ENCODE measurements around the gene CPNE5.

DNA sequence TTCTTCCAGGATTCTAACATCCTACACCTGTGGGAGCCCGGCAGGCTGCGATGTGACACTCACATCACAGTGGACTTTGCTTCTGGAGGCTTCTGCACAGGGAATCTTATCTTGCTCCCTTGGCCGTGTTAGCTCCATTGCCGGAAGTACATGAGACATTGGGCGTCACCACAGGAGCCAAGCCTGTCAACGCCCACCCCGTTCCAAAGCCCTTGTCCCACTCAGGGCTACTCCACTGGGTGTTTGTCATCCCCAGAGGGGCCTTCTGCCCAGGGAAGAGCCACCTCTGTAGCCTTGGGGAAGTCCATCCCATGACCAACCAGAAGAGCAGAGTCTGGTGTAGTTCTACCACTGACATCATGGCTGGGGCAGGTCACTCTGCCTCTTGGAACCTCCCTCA is 139.9 kb downstream of the CPNE5 start:
- TF ChIP-seq POLR2A (IDR thresholded peaks at IDR 0.05) (no peak), POLR2AphosphoS5 (IDR thresholded peaks at IDR 0.05) (no peak)
- TF ChIP-seq, protein P1, sequence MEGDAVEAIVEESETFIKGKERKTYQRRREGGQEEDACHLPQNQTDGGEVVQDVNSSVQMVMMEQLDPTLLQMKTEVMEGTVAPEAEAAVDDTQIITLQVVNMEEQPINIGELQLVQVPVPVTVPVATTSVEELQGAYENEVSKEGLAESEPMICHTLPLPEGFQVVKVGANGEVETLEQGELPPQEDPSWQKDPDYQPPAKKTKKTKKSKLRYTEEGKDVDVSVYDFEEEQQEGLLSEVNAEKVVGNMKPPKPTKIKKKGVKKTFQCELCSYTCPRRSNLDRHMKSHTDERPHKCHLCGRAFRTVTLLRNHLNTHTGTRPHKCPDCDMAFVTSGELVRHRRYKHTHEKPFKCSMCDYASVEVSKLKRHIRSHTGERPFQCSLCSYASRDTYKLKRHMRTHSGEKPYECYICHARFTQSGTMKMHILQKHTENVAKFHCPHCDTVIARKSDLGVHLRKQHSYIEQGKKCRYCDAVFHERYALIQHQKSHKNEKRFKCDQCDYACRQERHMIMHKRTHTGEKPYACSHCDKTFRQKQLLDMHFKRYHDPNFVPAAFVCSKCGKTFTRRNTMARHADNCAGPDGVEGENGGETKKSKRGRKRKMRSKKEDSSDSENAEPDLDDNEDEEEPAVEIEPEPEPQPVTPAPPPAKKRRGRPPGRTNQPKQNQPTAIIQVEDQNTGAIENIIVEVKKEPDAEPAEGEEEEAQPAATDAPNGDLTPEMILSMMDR (IDR thresholded peaks at IDR 0.05): no peak

All from stomach (tissue), 4 donors.